Epithelial cell of esophagus (primary cell): Measurements from ENCODE around the gene SMTNL2.
"Not testable (repeated sequence)": the region's sequence is repeated elsewhere in the genome, so short reads cannot be mapped to it uniquely, and the experiment has no call there.

Source experiments
- DNase-seq: peaks from one replicate; pipeline ENCODE4 v3.0.0; 2010; ENCODE audit warnings: low read depth
- H3K4me3 ChIP-seq: 2 replicates; pipeline ENCODE4 v1.5.1; 2011; ENCODE audit warnings: mild to moderate bottlenecking, low read length, control low read depth
- TF ChIP-seq, protein P1 (sequence below): IDR thresholded peaks from 2 replicates; pipeline ENCODE4 v1.5.1; 2011; ENCODE audit warnings: low read depth, mild to moderate bottlenecking, low read length, control low read depth, inconsistent platforms; ENCODE audit not compliant: insufficient read depth; ENCODE audit errors: missing control alignments

The SMTNL2 gene

DNA sequence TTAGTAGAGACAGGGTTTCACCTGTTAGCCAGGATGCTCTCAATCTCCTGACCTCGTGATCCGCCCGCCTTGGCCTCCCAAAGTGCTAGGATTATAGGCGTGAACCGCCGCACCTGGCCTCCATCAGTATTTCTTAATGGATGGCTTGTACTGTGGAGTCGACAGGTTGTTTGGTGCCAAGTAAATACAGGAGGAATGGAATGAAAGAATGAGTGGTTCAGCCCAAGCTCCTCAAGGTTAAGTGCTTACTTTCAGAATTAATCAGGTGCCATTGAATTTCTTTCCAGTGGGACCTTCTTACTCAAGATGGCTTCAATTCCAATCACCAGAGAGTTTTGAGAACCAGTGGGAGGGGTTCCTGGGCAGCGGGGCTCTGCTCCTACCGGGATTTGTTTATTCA lies 32.1 kb downstream of the SMTNL2 start:
- no peak overlapping the region for H3K4me3 ChIP-seq
- TF ChIP-seq, protein P1, sequence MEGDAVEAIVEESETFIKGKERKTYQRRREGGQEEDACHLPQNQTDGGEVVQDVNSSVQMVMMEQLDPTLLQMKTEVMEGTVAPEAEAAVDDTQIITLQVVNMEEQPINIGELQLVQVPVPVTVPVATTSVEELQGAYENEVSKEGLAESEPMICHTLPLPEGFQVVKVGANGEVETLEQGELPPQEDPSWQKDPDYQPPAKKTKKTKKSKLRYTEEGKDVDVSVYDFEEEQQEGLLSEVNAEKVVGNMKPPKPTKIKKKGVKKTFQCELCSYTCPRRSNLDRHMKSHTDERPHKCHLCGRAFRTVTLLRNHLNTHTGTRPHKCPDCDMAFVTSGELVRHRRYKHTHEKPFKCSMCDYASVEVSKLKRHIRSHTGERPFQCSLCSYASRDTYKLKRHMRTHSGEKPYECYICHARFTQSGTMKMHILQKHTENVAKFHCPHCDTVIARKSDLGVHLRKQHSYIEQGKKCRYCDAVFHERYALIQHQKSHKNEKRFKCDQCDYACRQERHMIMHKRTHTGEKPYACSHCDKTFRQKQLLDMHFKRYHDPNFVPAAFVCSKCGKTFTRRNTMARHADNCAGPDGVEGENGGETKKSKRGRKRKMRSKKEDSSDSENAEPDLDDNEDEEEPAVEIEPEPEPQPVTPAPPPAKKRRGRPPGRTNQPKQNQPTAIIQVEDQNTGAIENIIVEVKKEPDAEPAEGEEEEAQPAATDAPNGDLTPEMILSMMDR: no peak

GRCh38 chr17:4617090-4617489 lies 32.8 kb downstream of the SMTNL2 start:
- no peak overlapping the region for H3K4me3 ChIP-seq
- TF ChIP-seq, protein P1: no peak
- no peak for DNase-seq

More for the DNA sequence above, 32.1 kb downstream of the SMTNL2 start:
- DNase-seq: no peak

DNA sequence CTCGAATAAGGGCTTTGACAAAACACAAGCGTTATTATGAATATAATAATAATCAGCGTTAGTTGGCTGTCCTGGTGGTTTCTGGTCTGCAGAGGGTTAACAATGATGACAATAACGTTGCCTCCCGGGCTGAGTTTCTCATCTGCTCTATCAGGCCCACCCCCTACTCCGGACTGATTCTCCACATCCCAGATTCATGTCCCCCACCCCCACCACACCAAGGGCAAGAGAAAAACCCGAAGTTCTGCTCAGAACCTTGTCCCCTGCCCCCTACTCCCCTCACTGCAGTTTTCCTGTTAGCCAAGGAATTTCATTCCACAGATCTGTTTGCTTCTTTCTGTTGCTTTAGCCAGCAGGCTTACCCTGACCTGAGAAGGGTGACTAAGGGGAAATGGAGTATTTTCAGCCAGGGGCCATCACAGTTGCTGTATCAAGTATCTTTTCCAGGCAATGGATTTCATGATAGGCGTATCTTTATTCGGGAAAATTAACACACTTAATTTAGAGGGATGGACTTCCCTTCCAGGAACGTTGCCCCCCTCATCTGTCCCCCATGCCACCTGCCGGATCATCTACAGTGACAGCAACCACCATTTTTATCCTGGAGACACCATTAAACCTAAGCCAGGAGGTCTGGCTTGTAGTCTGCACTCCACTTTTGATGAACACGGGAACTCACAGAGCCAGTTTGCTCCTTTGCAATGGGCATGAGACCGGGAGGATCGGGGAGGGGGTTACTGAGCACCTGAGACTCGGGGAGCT lies 33.4 kb downstream of the SMTNL2 start:
- TF ChIP-seq, protein P1: no peak
- H3K4me3 ChIP-seq: no peak overlapping the region
- DNase-seq: no peak

DNA sequence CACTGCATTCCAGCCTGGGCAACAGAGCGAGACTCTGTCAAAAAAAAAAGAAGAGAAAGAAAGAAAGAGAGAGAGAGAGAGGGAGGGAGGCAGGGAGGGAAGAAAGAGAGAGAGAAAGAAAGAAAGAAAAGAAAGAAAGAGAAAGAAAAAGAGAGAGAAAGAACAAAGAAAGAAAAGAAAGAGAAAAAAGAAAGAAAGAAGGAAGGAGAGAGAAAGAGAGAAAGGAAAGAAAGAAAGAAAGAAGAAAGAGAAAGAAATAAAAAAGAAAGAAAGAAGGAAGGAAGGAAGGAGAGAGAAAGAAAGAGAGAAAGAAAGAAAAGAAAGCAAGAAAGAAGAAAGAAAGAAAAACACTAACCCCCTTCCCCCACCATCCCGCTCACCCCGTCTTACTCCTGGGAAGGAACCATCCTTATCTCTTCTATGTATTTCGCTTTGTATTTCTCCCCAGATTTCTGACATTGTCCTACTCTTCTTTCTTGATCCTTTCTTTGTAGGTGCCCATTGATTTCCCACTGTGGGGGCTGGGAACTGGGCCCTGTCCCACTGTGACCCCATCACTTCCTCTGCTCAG lies 36.3 kb downstream of the SMTNL2 start:
- TF ChIP-seq, protein P1: no peak
- no peak for DNase-seq
- no peak overlapping the region for H3K4me3 ChIP-seq

- H3K4me3 ChIP-seq: no peak overlapping the region
- no peak for DNase-seq
- TF ChIP-seq, protein P1: no peak
Observed at GRCh38 chr17:4622375-4622774, 38.0 kb downstream of the SMTNL2 start.

GRCh38 chr17:4623249-4623648 lies 38.9 kb downstream of the SMTNL2 start:
- TF ChIP-seq, protein P1: no peak
- H3K4me3 ChIP-seq: no peak overlapping the region
- DNase-seq: peak; percentile 92

- peak; percentile 7 for DNase-seq
- H3K4me3 ChIP-seq: not testable (repeated sequence)
Observed at GRCh38 chr17:4624451-4624911, 40.2 kb downstream of the SMTNL2 start.
